GM10248 (cell line): ENCODE data around the gene ARHGAP23.

Experiments
- CTCF ChIA-PET: fragments of 300-600 bp; sonication (Branson Sonifier 250); formaldehyde crosslinking; extraction: SDS; loops from one replicate; lab custom pipeline; 2021; ENCODE audit warnings: antibody characterized with exemption; lab: Yijun Ruan, JAX
- POLR2A ChIA-PET: fragments of 350-650 bp; sonication (Branson Sonifier 250); formaldehyde crosslinking; extraction: SDS; loops from one replicate; lab custom pipeline; 2020; ENCODE audit warnings: antibody characterized with exemption; lab: Yijun Ruan, JAX
- DNase-seq: peaks from one replicate; pipeline ENCODE4 v3.0.0; 2012; ENCODE audit errors: extremely low spot score
- TF ChIP-seq, protein P1 (sequence below): IDR thresholded peaks from 2 replicates; pipeline ENCODE4 v1.5.1; 2012; ENCODE audit warnings: mild to moderate bottlenecking, low read depth; ENCODE audit errors: extremely low read depth, missing control alignments, control extremely low read depth

The ARHGAP23 gene

GRCh38 chr17:38425744-38426143 is 2.5 kb upstream of the ARHGAP23 start:
- TF ChIP-seq, protein P1, sequence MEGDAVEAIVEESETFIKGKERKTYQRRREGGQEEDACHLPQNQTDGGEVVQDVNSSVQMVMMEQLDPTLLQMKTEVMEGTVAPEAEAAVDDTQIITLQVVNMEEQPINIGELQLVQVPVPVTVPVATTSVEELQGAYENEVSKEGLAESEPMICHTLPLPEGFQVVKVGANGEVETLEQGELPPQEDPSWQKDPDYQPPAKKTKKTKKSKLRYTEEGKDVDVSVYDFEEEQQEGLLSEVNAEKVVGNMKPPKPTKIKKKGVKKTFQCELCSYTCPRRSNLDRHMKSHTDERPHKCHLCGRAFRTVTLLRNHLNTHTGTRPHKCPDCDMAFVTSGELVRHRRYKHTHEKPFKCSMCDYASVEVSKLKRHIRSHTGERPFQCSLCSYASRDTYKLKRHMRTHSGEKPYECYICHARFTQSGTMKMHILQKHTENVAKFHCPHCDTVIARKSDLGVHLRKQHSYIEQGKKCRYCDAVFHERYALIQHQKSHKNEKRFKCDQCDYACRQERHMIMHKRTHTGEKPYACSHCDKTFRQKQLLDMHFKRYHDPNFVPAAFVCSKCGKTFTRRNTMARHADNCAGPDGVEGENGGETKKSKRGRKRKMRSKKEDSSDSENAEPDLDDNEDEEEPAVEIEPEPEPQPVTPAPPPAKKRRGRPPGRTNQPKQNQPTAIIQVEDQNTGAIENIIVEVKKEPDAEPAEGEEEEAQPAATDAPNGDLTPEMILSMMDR = no peak
- POLR2A ChIA-PET = no interaction called here
- CTCF ChIA-PET = interaction anchor here (1.5 to 2.1 kb wide), 2 partner anchors 9 to 77 kb away, joined by 5 to 11 read pairs; no protein-coding TSS in a partner anchor
- no peak for DNase-seq

- CTCF ChIA-PET = interaction anchor here (1.1 to 2.1 kb wide), 4 partner anchors 10 to 240 kb away, joined by 3 to 11 read pairs (median 5); no protein-coding TSS in a partner anchor
Observed at GRCh38 chr17:38426441-38426840, 1.8 kb upstream of the ARHGAP23 start.

GRCh38 chr17:38427160-38427949 is 909 bp upstream of the ARHGAP23 start:
- ChIA-PET CTCF (interaction anchor here (1.1 to 2.1 kb wide), 4 partner anchors 11 to 239 kb away, joined by 3 to 11 read pairs (median 5); no protein-coding TSS in a partner anchor), POLR2A (no interaction called here)
- TF ChIP-seq, protein P1 = no peak
- no peak for DNase-seq

More at GRCh38 chr17:38426441-38426840, 1.8 kb upstream of the ARHGAP23 start:
- POLR2A ChIA-PET = no interaction called here
- DNase-seq = no peak
- TF ChIP-seq, protein P1 = no peak

- ChIA-PET CTCF (interaction anchor here (1.0 to 1.4 kb wide), 5 partner anchors 15 to 238 kb away, joined by 3 to 6 read pairs (median 3); no protein-coding TSS in a partner anchor), POLR2A (no interaction called here)
- no peak for DNase-seq
- TF ChIP-seq, protein P1 = no peak
Observed at GRCh38 chr17:38428643-38429371, 543 bp downstream of the ARHGAP23 start.

DNA sequence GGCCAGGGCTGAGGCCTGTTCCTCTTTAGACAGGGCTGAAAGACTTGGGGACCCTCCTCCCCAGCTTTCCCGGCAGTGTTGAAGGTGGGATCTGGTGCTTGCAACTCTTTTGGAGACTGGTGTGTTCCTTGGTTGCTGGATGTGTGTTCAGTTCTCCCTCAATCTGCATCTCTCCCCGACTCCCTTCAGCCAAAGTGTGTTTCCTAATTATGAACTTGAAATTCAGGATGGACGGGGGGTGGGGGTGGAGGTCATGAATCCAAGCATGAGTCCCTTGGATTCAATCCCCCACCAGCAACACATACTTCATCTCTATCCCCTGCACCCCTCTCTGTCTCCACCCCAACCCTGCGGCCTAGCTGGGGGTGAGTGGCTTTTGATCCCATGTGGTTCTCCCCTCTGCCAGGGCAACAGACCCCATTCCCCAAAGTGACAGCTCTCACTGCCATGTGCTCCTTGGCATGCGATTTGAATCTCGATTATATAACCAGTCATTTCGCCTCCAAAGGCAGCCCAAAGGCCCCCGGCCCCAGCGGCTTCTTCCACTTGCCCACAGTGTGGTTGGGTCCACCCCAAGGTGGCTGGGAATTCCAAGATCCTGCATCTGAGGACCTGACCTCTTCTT is 1.3 kb downstream of the ARHGAP23 start:
- no peak for DNase-seq
- ChIA-PET CTCF (interaction anchor here (1.0 to 1.4 kb wide), 3 partner anchors 14 to 94 kb away, joined by 3 read pairs; no protein-coding TSS in a partner anchor), POLR2A (no interaction called here)
- TF ChIP-seq, protein P1 = no peak

DNA sequence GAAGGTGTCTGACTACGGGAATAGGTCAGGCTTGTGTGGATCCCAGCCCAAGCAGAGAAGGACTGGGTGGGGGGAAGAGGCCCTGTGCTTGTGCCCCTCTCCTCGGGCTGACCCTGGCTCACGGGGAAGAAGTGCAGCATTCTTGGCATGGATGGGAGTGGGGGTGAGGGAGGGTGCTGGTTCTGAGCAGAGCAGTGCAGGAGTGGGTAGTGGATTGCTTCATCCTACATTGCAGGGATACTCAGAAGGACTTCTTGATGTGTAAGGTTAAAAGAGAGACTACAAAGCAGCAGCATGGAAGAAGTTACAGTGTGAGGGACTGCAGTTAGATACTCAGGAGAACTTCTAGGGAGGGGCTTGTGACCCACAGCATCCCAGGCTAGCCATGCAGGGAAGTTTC is 2.1 kb downstream of the ARHGAP23 start:
- DNase-seq = no peak
- ChIA-PET POLR2A (no interaction called here), CTCF (interaction anchor here (1.4 to 1.9 kb wide), 2 partner anchors 13 to 237 kb away, joined by 3 to 4 read pairs; no protein-coding TSS in a partner anchor)
- TF ChIP-seq, protein P1 = no peak
